Natural killer cell (primary cell): ENCODE results near the gene TAF4. TPM values are rescaled to one million over a fixed set of nuclear protein-coding genes. Genes with fewer than 3 reads are reported as not detected.

Source experiments
- ATAC-seq, 3 donors: fragments of 150-1000 bp in 2 of 3; fragments of 200-7000 bp in 1 of 3; cut with Tn5 transposase; 1 replicate in 1 of 3; 2 replicates in 2 of 3; pipeline ENCODE4 v1.10.0; 2021; ENCODE audit warnings: mild to moderate bottlenecking in 2 of 3, moderate library complexity in 2 of 3
- DNase-seq, 2 donors: peaks; one replicate each; pipeline versions ENCODE4 v3.0.0 to v3.0.0-alpha.2; 2013 to 2021; ENCODE audit warnings: mixed read lengths in 1 of 2
- H3K27ac ChIP-seq: one replicate; pipeline ENCODE4 v1.5.1; 2013; ENCODE audit warnings: mild to moderate bottlenecking, low read length
- H3K27me3 ChIP-seq: one replicate; pipeline ENCODE4 v1.6.1; 2013; ENCODE audit warnings: low read length; ENCODE audit not compliant: control insufficient read depth, insufficient read depth
- H3K36me3 ChIP-seq: one replicate; pipeline ENCODE4 v1.6.1; 2013; ENCODE audit warnings: low read length; ENCODE audit not compliant: control insufficient read depth, insufficient read depth
- H3K4me1 ChIP-seq: one replicate; pipeline ENCODE4 v1.6.1; 2013; ENCODE audit warnings: low read length; ENCODE audit not compliant: control insufficient read depth, insufficient read depth
- H3K4me3 ChIP-seq: one replicate; pipeline ENCODE4 v1.5.1; 2013; ENCODE audit warnings: low read length
- H3K9me3 ChIP-seq: one replicate; pipeline ENCODE4 v1.6.1; 2013; ENCODE audit warnings: low read length; ENCODE audit not compliant: control insufficient read depth, insufficient read depth
- H3K27ac Mint-ChIP-seq, 2 donors: one replicate each; pipeline ENCODE4 v1.8.0; 2022; ENCODE audit warnings: mild to moderate bottlenecking in 2 of 2, mixed read lengths in 2 of 2, moderate library complexity in 1 of 2
- H3K27me3 Mint-ChIP-seq, 2 donors: one replicate each; pipeline ENCODE4 v1.8.0; 2022; ENCODE audit warnings: low read depth in 2 of 2, mixed read lengths in 2 of 2
- H3K36me3 Mint-ChIP-seq: one replicate; pipeline ENCODE4 v1.8.0; 2022; ENCODE audit warnings: mixed read lengths
- H3K4me1 Mint-ChIP-seq, 2 donors: one replicate each; pipeline ENCODE4 v1.8.0; 2022; ENCODE audit warnings: mixed read lengths in 2 of 2
- H3K4me3 Mint-ChIP-seq: one replicate; pipeline ENCODE4 v1.8.0; 2022; ENCODE audit warnings: mild to moderate bottlenecking, moderate library complexity, mixed read lengths
- H3K9me3 Mint-ChIP-seq, 2 donors: one replicate each; pipeline ENCODE4 v1.8.0; 2022; ENCODE audit warnings: mixed read lengths in 2 of 2
- WGBS: methylation state at CpG from one replicate; pipeline ENCODE4 v1.1.7; 2013; ENCODE audit warnings: missing lambda C conversion rate; ENCODE audit not compliant: insufficient coverage; 5-methylcytosine and 5-hydroxymethylcytosine counted together
- intact Hi-C: fragments of 100-400 bp; cut with micrococcal nuclease; formaldehyde crosslinking; loops from one replicate; pipeline ENCODE4 v1.14.2; 2022
- total RNA-seq, 4 donors: library from RNA; stranded (reverse); fragments of 120-200 nt in 1 of 4; gene quantifications; one replicate each; pipeline versions ENCODE4 v1.2.3 to v1.2.4, GENCODE V29; 2013 to 2022
- TF ChIP-seq, protein P1 (sequence below): fragments of 200-600 bp; IDR thresholded peaks from one replicate; pipeline ENCODE4 v1.8.0; 2022; ENCODE audit warnings: antibody characterized with exemption

The TAF4 gene
- total RNA-seq, 3 donors from 2014 or later (not counting 1 experiment from before 2014, with no cell fraction given), result 30.0 to 35.1 (median 30.3) TPM

DNA sequence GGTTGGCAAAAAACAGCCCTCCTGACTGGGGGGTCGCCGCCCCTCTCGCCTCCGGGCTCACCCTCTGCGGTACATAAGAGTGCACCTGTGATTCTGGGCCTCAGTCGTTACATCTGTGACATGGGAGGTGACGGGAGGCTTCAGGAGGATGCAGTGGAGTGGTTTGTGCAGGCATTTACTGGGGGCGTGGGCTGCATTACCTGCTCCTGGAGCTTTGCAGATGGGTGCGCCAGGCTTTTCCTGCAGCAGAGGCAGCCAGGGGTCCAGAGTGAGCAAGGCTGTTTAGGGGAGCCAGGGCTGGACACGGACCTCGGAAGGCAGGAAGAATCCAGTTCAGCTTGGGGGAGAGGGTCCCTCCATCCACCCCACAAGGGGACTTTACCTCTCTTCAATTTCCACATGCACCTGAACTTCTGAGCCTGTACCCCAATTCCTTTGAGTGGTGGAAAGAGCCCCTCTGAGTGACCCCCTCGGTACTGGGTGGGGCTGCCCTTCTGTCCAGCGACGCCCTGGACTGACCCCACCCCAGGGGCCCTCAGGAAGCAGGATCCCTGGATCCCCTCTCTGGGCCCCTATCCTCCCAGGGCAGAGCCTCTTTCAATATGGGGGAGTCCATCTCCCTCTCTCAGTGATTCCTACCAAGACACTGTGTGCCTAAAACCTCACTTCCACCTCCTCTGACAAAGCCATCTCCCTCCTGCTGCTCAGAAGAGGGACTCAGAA is 134.0 kb downstream of the TAF4 start:
- Mint-ChIP-seq H3K27me3 (peaks cover 0 to 3% of the 10 kb centered on the region in 2 donors), H3K36me3 (no peaks in the 10 kb centered on the region), H3K4me1 (peaks cover 5 to 6% of the 10 kb centered on the region in 2 donors), H3K27ac (no peak overlapping the region), H3K4me3 (no peak overlapping the region), H3K9me3 (no peaks in the 10 kb centered on the region)
- WGBS, result 89% methylated on average over 14 of the region's 14 CpGs
- TF ChIP-seq, protein P1, sequence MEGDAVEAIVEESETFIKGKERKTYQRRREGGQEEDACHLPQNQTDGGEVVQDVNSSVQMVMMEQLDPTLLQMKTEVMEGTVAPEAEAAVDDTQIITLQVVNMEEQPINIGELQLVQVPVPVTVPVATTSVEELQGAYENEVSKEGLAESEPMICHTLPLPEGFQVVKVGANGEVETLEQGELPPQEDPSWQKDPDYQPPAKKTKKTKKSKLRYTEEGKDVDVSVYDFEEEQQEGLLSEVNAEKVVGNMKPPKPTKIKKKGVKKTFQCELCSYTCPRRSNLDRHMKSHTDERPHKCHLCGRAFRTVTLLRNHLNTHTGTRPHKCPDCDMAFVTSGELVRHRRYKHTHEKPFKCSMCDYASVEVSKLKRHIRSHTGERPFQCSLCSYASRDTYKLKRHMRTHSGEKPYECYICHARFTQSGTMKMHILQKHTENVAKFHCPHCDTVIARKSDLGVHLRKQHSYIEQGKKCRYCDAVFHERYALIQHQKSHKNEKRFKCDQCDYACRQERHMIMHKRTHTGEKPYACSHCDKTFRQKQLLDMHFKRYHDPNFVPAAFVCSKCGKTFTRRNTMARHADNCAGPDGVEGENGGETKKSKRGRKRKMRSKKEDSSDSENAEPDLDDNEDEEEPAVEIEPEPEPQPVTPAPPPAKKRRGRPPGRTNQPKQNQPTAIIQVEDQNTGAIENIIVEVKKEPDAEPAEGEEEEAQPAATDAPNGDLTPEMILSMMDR, result no peak
- intact Hi-C loops, result no loop called here
- H3K4me3 ChIP-seq, result no peak overlapping the region
- no peaks in the 10 kb centered on the region for H3K36me3 ChIP-seq
- ATAC-seq (no peak), DNase-seq (peak in 1 of 2 donors; percentile 7)
- H3K9me3 ChIP-seq, result no peaks in the 10 kb centered on the region
- no peaks in the 10 kb centered on the region for H3K4me1 ChIP-seq
- H3K27ac ChIP-seq, result no peak overlapping the region
- H3K27me3 ChIP-seq, result no peaks in the 10 kb centered on the region

GRCh38 chr20:61930776-61931475 is 134.8 kb downstream of the TAF4 start:
- DNase-seq (no peak), ATAC-seq (no peak)
- Histone ChIP-seq H3K27me3 (no peaks in the 10 kb centered on the region), H3K27ac (no peak overlapping the region), H3K9me3 (no peaks in the 10 kb centered on the region), H3K4me1 (no peaks in the 10 kb centered on the region), H3K4me3 (no peak overlapping the region), H3K36me3 (no peaks in the 10 kb centered on the region)
- Mint-ChIP-seq H3K4me3 (no peak overlapping the region), H3K27ac (no peak overlapping the region), H3K27me3 (peaks cover 0 to 5% of the 10 kb centered on the region in 2 donors), H3K9me3 (no peaks in the 10 kb centered on the region), H3K36me3 (no peaks in the 10 kb centered on the region), H3K4me1 (peaks cover 3 to 5% of the 10 kb centered on the region in 2 donors)
- TF ChIP-seq, protein P1, result no peak
- 90% methylated on average over 28 of the region's 28 CpGs for WGBS
- intact Hi-C loops, result no loop called here

GRCh38 chr20:61929971-61930666 is 135.6 kb downstream of the TAF4 start:
- Histone ChIP-seq H3K36me3 (no peaks in the 10 kb centered on the region), H3K27ac (no peak overlapping the region), H3K4me1 (no peaks in the 10 kb centered on the region), H3K9me3 (no peaks in the 10 kb centered on the region), H3K4me3 (no peak overlapping the region), H3K27me3 (no peaks in the 10 kb centered on the region)
- Mint-ChIP-seq H3K4me3 (no peak overlapping the region), H3K27me3 (peaks cover 0 to 6% of the 10 kb centered on the region in 2 donors), H3K27ac (no peak overlapping the region), H3K36me3 (no peaks in the 10 kb centered on the region), H3K4me1 (peaks cover 3 to 4% of the 10 kb centered on the region in 2 donors), H3K9me3 (no peaks in the 10 kb centered on the region)
- 88% methylated on average over 12 of the region's 12 CpGs for WGBS
- no peak for ATAC-seq
- no peak for DNase-seq
- TF ChIP-seq, protein P1, result no peak
- intact Hi-C loops, result no loop called here
